HCEC 1CT (cell line): ENCODE measurements around the gene PPP1R2.
"Not testable (repeated sequence)": the region's sequence is repeated elsewhere in the genome, so short reads cannot be mapped to it uniquely, and the experiment has no call there.

Source experiments
- DNase-seq: peaks from one replicate; pipeline ENCODE4 v3.0.0-alpha.2; 2017

Gene PPP1R2

GRCh38 chr3:195532834-195533233 lies 10.3 kb downstream of the PPP1R2 start:
- no peak for DNase-seq

GRCh38 chr3:195532345-195532744 lies 10.8 kb downstream of the PPP1R2 start:
- DNase-seq: no peak

GRCh38 chr3:195531683-195532082 lies 11.4 kb downstream of the PPP1R2 start:
- no peak for DNase-seq

- no peak for DNase-seq
Observed at GRCh38 chr3:195526492-195526891, 16.6 kb downstream of the PPP1R2 start.

GRCh38 chr3:195524171-195524896 lies 18.8 kb downstream of the PPP1R2 start:
- DNase-seq: no peak

- peak; percentile 11 for DNase-seq
Observed at GRCh38 chr3:195522254-195523023, 20.7 kb downstream of the PPP1R2 start.

GRCh38 chr3:195517030-195517429 lies 26.1 kb downstream of the PPP1R2 start:
- no peak for DNase-seq

- not testable (repeated sequence) for DNase-seq
Observed at GRCh38 chr3:195514610-195515235, 28.4 kb downstream of the PPP1R2 start.

- DNase-seq: no peak
Observed at GRCh38 chr3:195512798-195513345, 30.3 kb downstream of the PPP1R2 start.

- no peak for DNase-seq
Observed at GRCh38 chr3:195511136-195511535, 32.0 kb downstream of the PPP1R2 start.

- no peak for DNase-seq
Observed at GRCh38 chr3:195508185-195508584, 34.9 kb downstream of the PPP1R2 start.

- DNase-seq: no peak
Observed at GRCh38 chr3:195475614-195476013, 67.5 kb downstream of the PPP1R2 start.

GRCh38 chr3:195475116-195475515 lies 68.0 kb downstream of the PPP1R2 start:
- DNase-seq: not testable (repeated sequence)

- no peak for DNase-seq
Observed at GRCh38 chr3:195468841-195469240, 74.3 kb downstream of the PPP1R2 start.

GRCh38 chr3:195468391-195468776 lies 74.7 kb downstream of the PPP1R2 start:
- DNase-seq: no peak

GRCh38 chr3:195467641-195468390 lies 75.3 kb downstream of the PPP1R2 start:
- peak; percentile 24 for DNase-seq

- DNase-seq: no peak
Observed at GRCh38 chr3:195466251-195466650, 76.9 kb downstream of the PPP1R2 start.
